HepG2 (cell line): Measurements from ENCODE around the gene CEACAM8. TPM values are rescaled to one million over a fixed set of nuclear protein-coding genes. Genes with fewer than 3 reads are reported as not detected.
A peak's percentile ranks its signal among the peaks of the same experiment; 100 is the strongest.

Experiments
- BORCS8-MEF2B ChIP-seq: sonication (generic); formaldehyde crosslinking; IDR thresholded peaks from 2 replicates; pipeline ENCODE4 v1.8.0; 2022; ENCODE audit warnings: mild to moderate bottlenecking, missing genetic modification reagents
- CREM ChIP-seq, 2 experiments: sonication (generic) in 1 of 2; formaldehyde crosslinking in 1 of 2; IDR thresholded peaks; 2 replicates each; pipeline versions ENCODE4 v1.4.0 to v1.6.1; 2016 to 2020; ENCODE audit warnings: antibody characterized with exemption in 1 of 2, mild to moderate bottlenecking in 1 of 2, missing genetic modification reagents in 1 of 2
- ELF3 ChIP-seq: IDR thresholded peaks from 2 replicates; pipeline ENCODE4 v1.6.1; 2016; ENCODE audit warnings: missing genetic modification reagents, missing compliant biosample characterization
- FOXM1 ChIP-seq: sonication (generic); formaldehyde crosslinking; IDR thresholded peaks from 2 replicates; pipeline ENCODE4 v1.5.0; 2020; ENCODE audit warnings: missing genetic modification reagents
- GTF3A ChIP-seq: sonication (generic); formaldehyde crosslinking; conservative IDR thresholded peaks from 2 replicates; pipeline ENCODE4 v1.4.0; 2020; ENCODE audit warnings: mild to moderate bottlenecking, missing genetic modification reagents
- HOXA7 ChIP-seq: sonication (generic); formaldehyde crosslinking; IDR thresholded peaks from 2 replicates; pipeline ENCODE4 v1.8.1; 2022; ENCODE audit warnings: mild to moderate bottlenecking, missing genetic modification reagents, moderate library complexity
- HOXD1 ChIP-seq: sonication (generic); formaldehyde crosslinking; IDR thresholded peaks from 2 replicates; pipeline ENCODE4 v1.5.0; 2020; ENCODE audit warnings: missing genetic modification reagents
- IKZF4 ChIP-seq: sonication (generic); formaldehyde crosslinking; IDR thresholded peaks from 2 replicates; pipeline ENCODE4 v1.5.1; 2020; ENCODE audit warnings: borderline replicate concordance, mild to moderate bottlenecking, low read depth, missing genetic modification reagents; ENCODE audit errors: not compliant biosample characterization
- MXD4 ChIP-seq: IDR thresholded peaks from 2 replicates; pipeline ENCODE4 v1.6.1; 2016; ENCODE audit warnings: mild to moderate bottlenecking, missing biosample characterization, missing genetic modification reagents
- ONECUT2 ChIP-seq: sonication (generic); formaldehyde crosslinking; IDR thresholded peaks from 2 replicates; pipeline ENCODE4 v1.4.0; 2020; ENCODE audit warnings: missing genetic modification reagents
- RORA ChIP-seq: sonication (generic); formaldehyde crosslinking; IDR thresholded peaks from 2 replicates; pipeline ENCODE4 v1.5.0; 2020; ENCODE audit warnings: mild to moderate bottlenecking, missing genetic modification reagents, moderate library complexity
- TMF1 ChIP-seq: sonication (generic); formaldehyde crosslinking; IDR thresholded peaks from 2 replicates; pipeline ENCODE4 v1.8.1; 2022; ENCODE audit warnings: low read depth, missing genetic modification reagents
- TRIM22 ChIP-seq: fragments of 450-650 bp; IDR thresholded peaks from 2 replicates; pipeline ENCODE4 v1.6.1; 2017
- ZBTB26 ChIP-seq: IDR thresholded peaks from 2 replicates; pipeline ENCODE4 v1.6.1; 2016; ENCODE audit warnings: missing compliant biosample characterization, missing genetic modification reagents, borderline replicate concordance
- ZFP36L1 ChIP-seq: sonication (generic); formaldehyde crosslinking; IDR thresholded peaks from 2 replicates; pipeline ENCODE4 v1.8.0; 2022; ENCODE audit warnings: mild to moderate bottlenecking, missing genetic modification reagents, moderate library complexity
- ZNF260 ChIP-seq: sonication (generic); formaldehyde crosslinking; IDR thresholded peaks from 2 replicates; pipeline ENCODE4 v1.4.0; 2020; ENCODE audit warnings: missing genetic modification reagents, low read depth, mild to moderate bottlenecking, borderline replicate concordance
- ZNF572 ChIP-seq: sonication (generic); formaldehyde crosslinking; IDR thresholded peaks from 2 replicates; pipeline ENCODE4 v1.5.1; 2020; ENCODE audit warnings: mild to moderate bottlenecking, missing genetic modification reagents
- ZNF800 ChIP-seq: sonication (generic); formaldehyde crosslinking; IDR thresholded peaks from 2 replicates; pipeline ENCODE4 v1.4.0; 2020; ENCODE audit warnings: missing genetic modification reagents
- polyA plus RNA-seq, 8 experiments: library from polyadenylated mRNA; depleted of rRNA in 3 of 8; stranded (reverse) in 7 of 8; unstranded in 1 of 8; fragments of >200 nt; fragmentation: Illumina TruSeq in 4 of 8; extraction: Trizol in 4 of 8; gene quantifications; 2 replicates each; pipeline versions ENCODE4 v1.2.1 to v1.2.3, GENCODE V29; 2011 to 2016; ENCODE audit warnings: low read depth in 4 of 8, missing spikeins in 1 of 8, mixed read lengths in 1 of 8; ENCODE audit not compliant: insufficient read depth in 1 of 8
- total RNA-seq, 5 experiments: library from RNA; depleted of rRNA; stranded (reverse); fragments of >200 nt; fragmentation: Illumina TruSeq; extraction: Trizol; gene quantifications; 2 replicates each; pipeline ENCODE4 v1.2.3, GENCODE V29; 2016; ENCODE audit warnings: low read depth in 1 of 5

The CEACAM8 gene
- total and polyA plus RNA-seq, 2 of the 13 experiments (the other 11 are each of a cell fraction or from before 2014, with no cell fraction given): not detected

GRCh38 chr19:42601811-42602443 is 7.2 kb upstream of the CEACAM8 start (continued):
- TF ChIP-seq HOXA7 (0 out of 2 replicates have a peak, but pooled peaks have one; percentile 42), TRIM22 (no peak), ZNF572 (CRISPR knock-in tag) (no peak), ONECUT2 (CRISPR knock-in tag) (no peak), MXD4 (CRISPR knock-in tag) (no peak), HOXD1 (CRISPR knock-in tag) (no peak), ZFP36L1 (no peak), TMF1 (CRISPR knock-in tag) (no peak), IKZF4 (CRISPR knock-in tag) (peak; percentile 53), ZBTB26 (CRISPR knock-in tag) (peak; percentile 77), RORA (no peak), GTF3A (no peak), ZNF260 (CRISPR knock-in tag) (no peak), BORCS8-MEF2B (peak; percentile 75), CREM (IDR thresholded peaks at IDR 0.05) (no peak), CREM (CRISPR knock-in tag; IDR thresholded peaks at IDR 0.05) (no peak), ZNF800 (CRISPR knock-in tag) (no peak), FOXM1 (CRISPR knock-in tag) (no peak), ELF3 (CRISPR knock-in tag) (peak; percentile 61; the same call in 1 of the 2 replicates)
